KMS-11 (cell line): ENCODE results near the gene MRM1.

ENCODE experiments used
- H2AFZ ChIP-seq: fragments of 200-600 bp; sonication (generic); 2 replicates; pipeline ENCODE4 v1.6.1; 2016; ENCODE audit warnings: antibody characterized with exemption, mixed run types, low read depth
- H3K27ac ChIP-seq: fragments of 200-600 bp; sonication (generic); 2 replicates; pipeline ENCODE4 v1.6.1; 2016; ENCODE audit warnings: mild to moderate bottlenecking, mixed run types
- H3K27me3 ChIP-seq: fragments of 200-600 bp; sonication (generic); 2 replicates; pipeline ENCODE4 v1.6.1; 2017; ENCODE audit warnings: mild to moderate bottlenecking, low read depth, mixed run types, moderate library complexity; ENCODE audit not compliant: insufficient read depth
- H3K36me3 ChIP-seq: fragments of 200-600 bp; sonication (generic); 2 replicates; pipeline ENCODE4 v1.6.1; 2017; ENCODE audit warnings: mild to moderate bottlenecking, mixed run types; ENCODE audit not compliant: insufficient read depth
- H3K4me1 ChIP-seq: fragments of 200-600 bp; sonication (generic); 2 replicates; pipeline ENCODE4 v1.6.1; 2016; ENCODE audit warnings: mild to moderate bottlenecking, low read depth, mixed run types; ENCODE audit not compliant: poor library complexity, severe bottlenecking
- H3K4me2 ChIP-seq: fragments of 200-600 bp; sonication (generic); 2 replicates; pipeline ENCODE4 v1.7.0; 2016; ENCODE audit warnings: mild to moderate bottlenecking, mixed run types
- H3K4me3 ChIP-seq: fragments of 200-600 bp; sonication (generic); IDR thresholded peaks from 2 replicates; pipeline ENCODE4 v1.6.1; 2017; ENCODE audit warnings: low read depth, low read length, mixed read lengths; ENCODE audit not compliant: insufficient read depth
- H3K79me2 ChIP-seq: fragments of 200-600 bp; sonication (generic); 2 replicates; pipeline ENCODE4 v1.6.1; 2016; ENCODE audit warnings: low read depth, mixed run types; ENCODE audit not compliant: insufficient read depth
- H3K9ac ChIP-seq: fragments of 200-600 bp; sonication (generic); 2 replicates; pipeline ENCODE4 v1.6.1; 2016; ENCODE audit warnings: mild to moderate bottlenecking, mixed run types
- H4K20me1 ChIP-seq: fragments of 200-600 bp; sonication (generic); 2 replicates; pipeline ENCODE4 v1.6.1; 2016; ENCODE audit warnings: mild to moderate bottlenecking, mixed run types; ENCODE audit not compliant: insufficient read depth
- TF ChIP-seq, protein P1 (sequence below): fragments of 200-600 bp; sonication (generic); conservative IDR thresholded peaks from 2 replicates; pipeline ENCODE4 v1.6.1; 2017; ENCODE audit warnings: low read depth, mild to moderate bottlenecking, antibody characterized with exemption, low read length, moderate library complexity, mixed read lengths

MRM1 gene

GRCh38 chr17:36612323-36612722 lies 10.9 kb downstream of the MRM1 start:
- Histone ChIP-seq H3K79me2 (no peaks in the 10 kb centered on the region), H3K4me3 (no peak overlapping the region), H3K27me3 (no peaks in the 10 kb centered on the region), H3K9ac (no peak overlapping the region), H3K36me3 (no peaks in the 10 kb centered on the region), H4K20me1 (no peaks in the 10 kb centered on the region), H3K27ac (no peak overlapping the region), H3K4me1 (peaks cover 30% of the 10 kb centered on the region), H3K4me2 (no peak overlapping the region), H2AFZ (no peak overlapping the region)
- TF ChIP-seq, protein P1, sequence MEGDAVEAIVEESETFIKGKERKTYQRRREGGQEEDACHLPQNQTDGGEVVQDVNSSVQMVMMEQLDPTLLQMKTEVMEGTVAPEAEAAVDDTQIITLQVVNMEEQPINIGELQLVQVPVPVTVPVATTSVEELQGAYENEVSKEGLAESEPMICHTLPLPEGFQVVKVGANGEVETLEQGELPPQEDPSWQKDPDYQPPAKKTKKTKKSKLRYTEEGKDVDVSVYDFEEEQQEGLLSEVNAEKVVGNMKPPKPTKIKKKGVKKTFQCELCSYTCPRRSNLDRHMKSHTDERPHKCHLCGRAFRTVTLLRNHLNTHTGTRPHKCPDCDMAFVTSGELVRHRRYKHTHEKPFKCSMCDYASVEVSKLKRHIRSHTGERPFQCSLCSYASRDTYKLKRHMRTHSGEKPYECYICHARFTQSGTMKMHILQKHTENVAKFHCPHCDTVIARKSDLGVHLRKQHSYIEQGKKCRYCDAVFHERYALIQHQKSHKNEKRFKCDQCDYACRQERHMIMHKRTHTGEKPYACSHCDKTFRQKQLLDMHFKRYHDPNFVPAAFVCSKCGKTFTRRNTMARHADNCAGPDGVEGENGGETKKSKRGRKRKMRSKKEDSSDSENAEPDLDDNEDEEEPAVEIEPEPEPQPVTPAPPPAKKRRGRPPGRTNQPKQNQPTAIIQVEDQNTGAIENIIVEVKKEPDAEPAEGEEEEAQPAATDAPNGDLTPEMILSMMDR: no peak

- H3K36me3 ChIP-seq: no peaks in the 10 kb centered on the region
- H3K4me1 ChIP-seq: peaks cover 26% of the 10 kb centered on the region
- H3K79me2 ChIP-seq: no peaks in the 10 kb centered on the region
- H3K4me3 ChIP-seq: no peak overlapping the region
- no peak overlapping the region for H3K4me2 ChIP-seq
- no peaks in the 10 kb centered on the region for H3K27me3 ChIP-seq
- H3K27ac ChIP-seq: no peak overlapping the region
- H3K9ac ChIP-seq: no peak overlapping the region
- H2AFZ ChIP-seq: no peak overlapping the region
- TF ChIP-seq, protein P1: no peak
- H4K20me1 ChIP-seq: no peaks in the 10 kb centered on the region
Measured at GRCh38 chr17:36613155-36613554, 11.8 kb downstream of the MRM1 start.

DNA sequence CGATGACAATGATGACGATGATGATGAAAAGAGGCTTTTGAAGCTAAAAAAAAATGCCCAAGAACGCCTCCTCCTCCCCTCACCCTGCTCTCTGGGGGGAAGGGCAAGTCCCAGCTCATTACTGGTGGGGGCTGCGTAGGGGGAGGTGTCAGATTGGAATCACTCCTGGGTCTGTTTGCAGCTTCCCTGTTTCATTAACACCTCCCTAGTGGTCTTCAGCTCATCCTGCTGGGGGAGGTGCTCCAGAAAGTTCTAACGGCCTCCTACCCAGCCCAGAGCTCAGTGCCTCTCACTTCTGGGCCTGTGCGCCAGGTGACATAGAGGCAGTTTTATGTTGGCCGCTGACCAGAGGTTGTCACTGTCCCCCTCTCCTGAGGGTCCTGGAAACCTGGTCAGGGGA lies 12.7 kb downstream of the MRM1 start:
- H4K20me1 ChIP-seq: no peaks in the 10 kb centered on the region
- no peaks in the 10 kb centered on the region for H3K36me3 ChIP-seq
- no peaks in the 10 kb centered on the region for H3K79me2 ChIP-seq
- H3K9ac ChIP-seq: no peak overlapping the region
- TF ChIP-seq, protein P1: no peak
- H3K27ac ChIP-seq: no peak overlapping the region
- H3K4me3 ChIP-seq: no peak overlapping the region
- no peak overlapping the region for H3K4me2 ChIP-seq
- H3K4me1 ChIP-seq: peaks cover 17% of the 10 kb centered on the region
- H2AFZ ChIP-seq: no peak overlapping the region
- H3K27me3 ChIP-seq: no peaks in the 10 kb centered on the region

DNA sequence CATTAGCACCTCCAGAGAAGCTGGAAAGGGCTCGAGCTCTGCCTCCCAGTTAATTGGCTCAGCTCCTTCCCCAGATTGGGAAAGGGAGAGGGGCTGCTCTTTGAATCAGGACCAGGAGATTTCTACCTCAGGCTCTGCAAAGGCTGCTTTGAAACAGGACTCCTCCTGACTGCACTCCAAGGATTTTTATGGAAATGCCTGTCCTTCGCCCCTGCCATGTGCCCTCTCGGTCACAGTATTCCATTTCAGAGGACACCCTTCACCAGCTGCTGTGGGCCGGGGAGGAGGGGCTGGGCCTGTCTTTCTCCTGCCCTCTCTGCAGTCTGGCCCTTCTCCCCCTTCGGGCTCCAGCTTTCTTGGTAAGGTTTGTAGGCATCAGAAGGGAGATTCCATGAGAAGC lies 13.6 kb downstream of the MRM1 start:
- TF ChIP-seq, protein P1: no peak
- H3K4me2 ChIP-seq: no peak overlapping the region
- H4K20me1 ChIP-seq: no peaks in the 10 kb centered on the region
- H3K36me3 ChIP-seq: no peaks in the 10 kb centered on the region
- H3K79me2 ChIP-seq: no peaks in the 10 kb centered on the region
- H3K27me3 ChIP-seq: no peaks in the 10 kb centered on the region
- no peak overlapping the region for H3K4me3 ChIP-seq
- H3K9ac ChIP-seq: no peak overlapping the region
- H2AFZ ChIP-seq: no peak overlapping the region
- no peak overlapping the region for H3K27ac ChIP-seq
- H3K4me1 ChIP-seq: peaks cover 10% of the 10 kb centered on the region
